ENCODE measurements around the gene CTPS1.

The CTPS1 gene

GRCh38 chr1:40987439-40988276 lies 8.2 kb downstream of the CTPS1 start:
- no peaks in the 10 kb centered on the region for H3K9me3 Mint-ChIP-seq
- no peak overlapping the region for H3K27ac Mint-ChIP-seq
- DNase-seq (no peak), ATAC-seq (replicated peaks) (no peak)
- peaks cover 0 to 1% of the 10 kb centered on the region in 2 donors for H3K4me1 Mint-ChIP-seq (ENCODE audit: low read depth in 2 of 2)
- H3K27me3 Mint-ChIP-seq = no peaks in the 10 kb centered on the region
- no peak overlapping the region for H3K4me3 Mint-ChIP-seq
- H3K36me3 Mint-ChIP-seq (ENCODE audit: insufficient read depth) = peaks cover 81% of the 10 kb centered on the region

DNA sequence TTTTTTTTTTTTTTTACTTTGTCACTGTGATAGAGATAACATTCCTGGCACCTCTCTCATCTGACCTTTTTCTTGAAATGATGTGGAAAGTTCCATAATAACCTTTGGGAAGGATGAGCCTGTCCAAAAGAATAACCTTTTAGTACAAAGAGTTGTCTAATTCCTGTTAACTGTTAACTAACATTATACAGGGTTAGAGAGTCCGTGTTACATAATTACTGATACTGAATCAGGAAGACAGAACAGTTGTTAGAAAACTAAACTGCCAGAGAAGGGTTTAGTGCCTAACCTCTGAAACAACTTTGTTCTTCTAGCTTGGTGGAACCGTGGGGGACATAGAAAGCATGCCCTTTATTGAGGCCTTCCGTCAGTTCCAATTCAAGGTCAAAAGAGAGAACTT lies 8.8 kb downstream of the CTPS1 start:
- peaks cover 86% of the 10 kb centered on the region for H3K36me3 Mint-ChIP-seq (ENCODE audit: insufficient read depth)
- no peak overlapping the region for H3K27ac Mint-ChIP-seq
- DNase-seq (no peak), ATAC-seq (replicated peaks) (no peak)
- H3K9me3 Mint-ChIP-seq = no peaks in the 10 kb centered on the region
- no peaks in the 10 kb centered on the region for H3K27me3 Mint-ChIP-seq
- no peak overlapping the region for H3K4me3 Mint-ChIP-seq
- peaks cover 0 to 1% of the 10 kb centered on the region in 2 donors for H3K4me1 Mint-ChIP-seq (ENCODE audit: low read depth in 2 of 2)

DNA sequence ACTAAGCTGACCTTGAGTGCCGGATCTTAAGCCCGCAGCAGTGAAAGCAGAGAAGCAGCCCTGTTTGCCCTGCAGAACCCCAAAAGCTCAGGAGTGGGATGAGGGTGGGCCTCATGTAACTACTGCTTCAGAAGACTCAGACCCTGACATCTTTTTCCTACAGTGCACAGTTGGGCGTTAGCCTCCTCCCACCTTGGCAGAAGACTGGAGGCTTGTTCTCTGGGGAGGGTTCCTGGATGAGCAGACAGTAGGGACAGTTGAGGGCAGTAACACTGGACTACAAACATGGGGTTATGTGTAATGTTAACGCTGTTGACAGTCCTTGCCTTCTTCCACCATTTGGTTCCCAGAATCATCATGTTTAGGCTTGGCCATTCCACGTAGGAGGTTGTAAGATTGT lies 9.6 kb downstream of the CTPS1 start:
- Mint-ChIP-seq H3K4me1 (ENCODE audit: low read depth in 2 of 2) (peaks cover 0 to 1% of the 10 kb centered on the region in 2 donors), H3K36me3 (ENCODE audit: insufficient read depth) (peaks cover 87% of the 10 kb centered on the region), H3K27me3 (no peaks in the 10 kb centered on the region), H3K4me3 (no peak overlapping the region), H3K27ac (peak overlapping the region in 1 of 2 donors; percentile 38), H3K9me3 (no peaks in the 10 kb centered on the region)
- DNase-seq = no peak
- no peak for ATAC-seq (replicated peaks)

- H3K27ac Mint-ChIP-seq = peak overlapping the region in 1 of 2 donors; percentile 66
- peaks cover 1 to 3% of the 10 kb centered on the region in 2 donors for H3K4me1 Mint-ChIP-seq (ENCODE audit: low read depth in 2 of 2)
- DNase-seq (no peak), ATAC-seq (replicated peaks) (no peak)
- H3K4me3 Mint-ChIP-seq = no peak overlapping the region
- no peaks in the 10 kb centered on the region for H3K9me3 Mint-ChIP-seq
- peaks cover 89% of the 10 kb centered on the region for H3K36me3 Mint-ChIP-seq (ENCODE audit: insufficient read depth)
- H3K27me3 Mint-ChIP-seq = no peaks in the 10 kb centered on the region
Observed at GRCh38 chr1:40997096-40997495, 17.6 kb downstream of the CTPS1 start.

DNA sequence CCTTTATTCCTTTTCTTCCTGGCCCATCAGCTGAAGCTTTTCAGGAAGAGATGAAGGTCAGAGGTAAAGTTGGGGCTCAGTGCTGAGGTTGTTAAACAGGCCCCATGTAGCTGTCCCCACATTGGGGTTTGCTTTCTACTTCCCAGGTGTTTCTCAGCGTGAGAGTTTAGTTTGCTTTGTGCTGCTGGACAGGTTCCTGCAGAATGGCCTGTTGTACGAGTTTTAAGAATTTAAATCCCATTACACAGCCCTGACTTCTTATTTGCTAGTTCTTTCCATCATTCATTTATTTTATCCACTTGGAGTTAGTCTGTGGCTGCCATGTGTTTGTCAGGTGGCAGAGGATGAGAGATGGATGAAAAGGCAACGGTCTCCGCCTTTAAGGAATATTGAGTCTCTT lies 19.2 kb downstream of the CTPS1 start:
- peaks cover 78% of the 10 kb centered on the region for H3K36me3 Mint-ChIP-seq (ENCODE audit: insufficient read depth)
- H3K27ac Mint-ChIP-seq = no peak overlapping the region
- no peak overlapping the region for H3K4me3 Mint-ChIP-seq
- H3K27me3 Mint-ChIP-seq = no peaks in the 10 kb centered on the region
- H3K9me3 Mint-ChIP-seq = no peaks in the 10 kb centered on the region
- ATAC-seq (replicated peaks) = no peak
- DNase-seq = no peak
- H3K4me1 Mint-ChIP-seq (ENCODE audit: low read depth in 2 of 2) = peaks cover 10 to 15% of the 10 kb centered on the region in 2 donors

GRCh38 chr1:41003127-41003639 lies 23.7 kb downstream of the CTPS1 start:
- DNase-seq = no peak
- peaks cover 11 to 14% of the 10 kb centered on the region in 2 donors for H3K4me1 Mint-ChIP-seq (ENCODE audit: low read depth in 2 of 2)
- peak overlapping the region in 1 of 2 donors; percentile 1 for H3K4me3 Mint-ChIP-seq
- H3K9me3 Mint-ChIP-seq = no peaks in the 10 kb centered on the region
- peaks cover 62% of the 10 kb centered on the region for H3K36me3 Mint-ChIP-seq (ENCODE audit: insufficient read depth)
- H3K27ac Mint-ChIP-seq = peak overlapping the region; percentile 41 to 79
- ATAC-seq (replicated peaks) = no peak
- no peaks in the 10 kb centered on the region for H3K27me3 Mint-ChIP-seq

GRCh38 chr1:41003640-41004220 lies 24.2 kb downstream of the CTPS1 start:
- peaks cover 62% of the 10 kb centered on the region for H3K36me3 Mint-ChIP-seq (ENCODE audit: insufficient read depth)
- peak overlapping the region; percentile 41 to 79 for H3K27ac Mint-ChIP-seq
- H3K27me3 Mint-ChIP-seq = no peaks in the 10 kb centered on the region
- DNase-seq (peak; percentile 84 to 92 (median 88)), ATAC-seq (replicated peaks) (peak; percentile 99)
- no peaks in the 10 kb centered on the region for H3K9me3 Mint-ChIP-seq
- H3K4me3 Mint-ChIP-seq = peak overlapping the region in 1 of 2 donors; percentile 1
- H3K4me1 Mint-ChIP-seq (ENCODE audit: low read depth in 2 of 2) = peaks cover 11 to 14% of the 10 kb centered on the region in 2 donors

DNA sequence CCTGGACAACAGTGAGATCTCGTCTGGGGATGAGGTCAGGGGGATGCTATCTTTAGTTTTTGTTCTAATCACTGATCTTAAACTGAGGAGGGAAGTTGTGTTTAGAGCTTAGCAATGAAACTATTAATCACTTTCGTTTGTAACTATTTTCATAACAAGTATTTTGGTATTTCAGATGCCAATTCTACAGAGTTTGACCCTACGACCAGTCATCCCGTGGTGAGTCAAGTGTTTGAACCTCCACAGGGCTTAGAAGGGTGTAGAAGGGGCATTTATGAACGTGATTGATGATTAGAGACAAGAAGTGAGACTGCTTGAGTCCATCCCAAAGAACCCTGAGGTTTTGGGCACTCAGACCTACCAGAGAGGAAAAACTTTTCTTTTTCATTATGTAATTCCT lies 26.4 kb downstream of the CTPS1 start:
- Mint-ChIP-seq H3K27me3 (no peaks in the 10 kb centered on the region), H3K4me1 (ENCODE audit: low read depth in 2 of 2) (peaks cover 10 to 14% of the 10 kb centered on the region in 2 donors), H3K27ac (no peak overlapping the region), H3K36me3 (ENCODE audit: insufficient read depth) (peaks cover 63% of the 10 kb centered on the region), H3K9me3 (no peaks in the 10 kb centered on the region), H3K4me3 (no peak overlapping the region)
- ATAC-seq (replicated peaks) (no peak), DNase-seq (no peak)

DNA sequence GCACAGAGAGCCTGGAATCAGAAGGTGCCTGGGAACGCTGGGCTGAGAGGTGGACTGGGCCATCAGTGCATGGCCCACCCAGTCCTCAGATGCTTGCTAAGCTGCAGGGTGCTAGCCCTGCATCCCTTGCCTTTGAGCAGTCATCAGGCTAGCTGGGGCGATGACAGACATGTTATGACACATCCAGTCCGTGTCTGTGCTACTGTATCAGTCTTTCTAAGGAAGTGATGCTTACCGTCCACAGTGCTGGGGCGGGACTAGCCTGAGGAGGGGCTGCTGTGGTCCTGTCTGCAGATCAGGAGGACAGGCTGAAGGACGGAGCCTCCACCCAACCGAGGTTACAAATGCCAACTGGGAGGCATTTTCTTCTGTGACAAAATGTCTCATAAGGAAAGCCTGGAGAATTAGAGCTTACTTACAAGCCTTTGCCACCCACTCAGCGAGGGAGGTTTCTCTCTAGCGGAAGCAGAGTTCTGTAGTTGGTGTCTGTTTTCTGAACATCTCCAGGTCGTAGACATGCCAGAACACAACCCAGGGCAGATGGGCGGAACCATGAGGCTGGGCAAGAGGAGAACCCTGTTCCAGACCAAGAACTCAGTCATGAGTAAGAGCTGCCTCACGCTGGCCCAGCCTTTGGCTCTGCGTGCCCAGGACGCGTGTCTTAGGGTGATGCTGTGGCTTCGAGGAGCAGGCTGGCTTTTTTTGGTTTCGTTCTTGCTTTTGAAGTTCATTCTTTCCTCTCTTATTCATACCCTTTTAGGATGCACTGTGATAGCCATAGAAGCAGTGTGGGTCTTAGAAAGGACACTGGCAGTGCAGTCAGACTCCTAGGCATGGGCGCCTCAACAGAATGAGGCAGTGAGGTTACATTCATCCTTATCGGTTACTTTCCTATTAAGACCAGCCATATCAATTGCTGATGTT lies 27.7 kb downstream of the CTPS1 start:
- Mint-ChIP-seq H3K4me1 (ENCODE audit: low read depth in 2 of 2) (peaks cover 12 to 14% of the 10 kb centered on the region in 2 donors), H3K36me3 (ENCODE audit: insufficient read depth) (peaks cover 68% of the 10 kb centered on the region), H3K27ac (no peak overlapping the region), H3K4me3 (no peak overlapping the region), H3K9me3 (no peaks in the 10 kb centered on the region), H3K27me3 (no peaks in the 10 kb centered on the region)
- ATAC-seq (replicated peaks) (no peak), DNase-seq (no peak)

GRCh38 chr1:41009466-41009865 lies 30.0 kb downstream of the CTPS1 start:
- no peaks in the 10 kb centered on the region for H3K9me3 Mint-ChIP-seq
- DNase-seq = no peak
- H3K27me3 Mint-ChIP-seq = no peaks in the 10 kb centered on the region
- peaks cover 1 to 6% of the 10 kb centered on the region in 2 donors for H3K4me1 Mint-ChIP-seq (ENCODE audit: low read depth in 2 of 2)
- H3K36me3 Mint-ChIP-seq (ENCODE audit: insufficient read depth) = peaks cover 68% of the 10 kb centered on the region
- ATAC-seq (replicated peaks) = no peak
- H3K4me3 Mint-ChIP-seq = no peak overlapping the region
- no peak overlapping the region for H3K27ac Mint-ChIP-seq

GRCh38 chr1:41010345-41010744 lies 30.8 kb downstream of the CTPS1 start:
- Mint-ChIP-seq H3K27ac (peak overlapping the region in 1 of 2 donors; percentile 22), H3K4me3 (no peak overlapping the region)

DNA sequence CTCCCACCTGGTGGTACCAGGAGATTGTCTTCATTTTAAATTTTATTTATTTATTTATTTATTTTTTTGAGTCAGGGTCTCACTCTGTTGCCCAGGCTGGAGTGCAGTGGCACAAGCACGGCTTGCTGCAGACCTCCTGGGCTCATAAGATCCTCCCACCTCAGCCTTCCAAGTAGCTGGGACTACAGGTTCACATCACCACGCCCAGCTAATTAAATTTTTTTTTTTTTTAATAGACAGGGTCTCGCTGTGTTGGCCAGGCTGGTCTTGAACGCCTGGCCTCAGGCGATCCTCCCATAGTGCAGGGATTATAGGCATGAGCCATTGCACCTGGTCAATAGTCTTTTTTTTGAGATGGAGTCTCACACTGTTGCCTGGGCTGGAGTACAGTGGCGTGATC lies 33.5 kb downstream of the CTPS1 start:
- no peak for ATAC-seq (replicated peaks)
- H3K36me3 Mint-ChIP-seq (ENCODE audit: insufficient read depth) = peaks cover 63% of the 10 kb centered on the region

More at GRCh38 chr1:41010345-41010744, 30.8 kb downstream of the CTPS1 start:
- DNase-seq = no peak
- H3K36me3 Mint-ChIP-seq (ENCODE audit: insufficient read depth) = peaks cover 65% of the 10 kb centered on the region
- no peaks in the 10 kb centered on the region for H3K9me3 Mint-ChIP-seq
- no peaks in the 10 kb centered on the region for H3K27me3 Mint-ChIP-seq
- H3K4me1 Mint-ChIP-seq (ENCODE audit: low read depth in 2 of 2) = peaks cover 6% of the 10 kb centered on the region in 2 donors
- ATAC-seq (replicated peaks) = no peak

GRCh38 chr1:41013796-41014195 lies 34.3 kb downstream of the CTPS1 start:
- ATAC-seq (replicated peaks) (no peak), DNase-seq (no peak)
- Mint-ChIP-seq H3K27ac (peak overlapping the region in 1 of 2 donors; percentile 10), H3K4me3 (no peak overlapping the region), H3K9me3 (no peaks in the 10 kb centered on the region), H3K27me3 (no peaks in the 10 kb centered on the region), H3K4me1 (ENCODE audit: low read depth in 2 of 2) (peaks cover 6% of the 10 kb centered on the region in 2 donors), H3K36me3 (ENCODE audit: insufficient read depth) (peaks cover 58% of the 10 kb centered on the region)

More for the DNA sequence above, 33.5 kb downstream of the CTPS1 start:
- H3K4me3 Mint-ChIP-seq = no peak overlapping the region
- DNase-seq = no peak
- H3K9me3 Mint-ChIP-seq = no peaks in the 10 kb centered on the region
- H3K27ac Mint-ChIP-seq = no peak overlapping the region
- H3K4me1 Mint-ChIP-seq (ENCODE audit: low read depth in 2 of 2) = peaks cover 6% of the 10 kb centered on the region in 2 donors
- no peaks in the 10 kb centered on the region for H3K27me3 Mint-ChIP-seq

Measured in effector memory CD8-positive, alpha-beta T cell (primary cell).